HG03045 (cell line): ENCODE results near the gene MOB3B.

Source experiments
- ATAC-seq: cut with Tn5 transposase; IDR thresholded peaks from one replicate; pipeline ENCODE4 v1.9.1; 2021; ENCODE audit warnings: mild to moderate bottlenecking, moderate library complexity; ENCODE audit not compliant: unreplicated experiment

The MOB3B gene

GRCh38 chr9:27529316-27530278 is at the start of gene MOB3B:
Gene MOB3B (minus strand): TSS chr9:27529814. CDS start chr9:27455550, 74,264 bp downstream.
- peak; percentile 79 for ATAC-seq

GRCh38 chr9:27573634-27574590 is 44.3 kb upstream of the MOB3B start:
- peak; percentile 87 for ATAC-seq

- ATAC-seq: peak; percentile 74
Measured at GRCh38 chr9:27572918-27573633, 43.5 kb upstream of the MOB3B start, which contains the start of gene C9orf72. Gene C9orf72 (minus strand): TSS chr9:27573481. CDS start chr9:27567120, 6,361 bp downstream.

- ATAC-seq: peak; percentile 33
Measured at GRCh38 chr9:27572566-27572917, 42.9 kb upstream of the MOB3B start.

- ATAC-seq: no peak
Measured at GRCh38 chr9:27572061-27572460, 42.4 kb upstream of the MOB3B start.

- ATAC-seq: no peak
Measured at GRCh38 chr9:27571011-27571410, 41.4 kb upstream of the MOB3B start.

- no peak for ATAC-seq
Measured at GRCh38 chr9:27569406-27569805, 39.8 kb upstream of the MOB3B start.

GRCh38 chr9:27566118-27566517 is 36.5 kb upstream of the MOB3B start:
- no peak for ATAC-seq

GRCh38 chr9:27565696-27566095 is 36.1 kb upstream of the MOB3B start:
- ATAC-seq: no peak

GRCh38 chr9:27564670-27565069 is 35.1 kb upstream of the MOB3B start:
- ATAC-seq: no peak

GRCh38 chr9:27563738-27564430 is 34.3 kb upstream of the MOB3B start:
- ATAC-seq: no peak

- ATAC-seq: no peak
Measured at GRCh38 chr9:27561685-27562084, 32.1 kb upstream of the MOB3B start.

GRCh38 chr9:27560457-27560856 is 30.8 kb upstream of the MOB3B start:
- ATAC-seq: no peak

- ATAC-seq: no peak
Measured at GRCh38 chr9:27558307-27558706, 28.7 kb upstream of the MOB3B start.

- no peak for ATAC-seq
Measured at GRCh38 chr9:27556470-27556869, 26.9 kb upstream of the MOB3B start.

- ATAC-seq: no peak
Measured at GRCh38 chr9:27554712-27555111, 25.1 kb upstream of the MOB3B start.

- no peak for ATAC-seq
Measured at GRCh38 chr9:27549196-27549755, 19.7 kb upstream of the MOB3B start.

GRCh38 chr9:27548055-27548741 is 18.6 kb upstream of the MOB3B start:
- ATAC-seq: no peak

GRCh38 chr9:27545471-27545870 is 15.9 kb upstream of the MOB3B start:
- ATAC-seq: no peak
